ENCODE measurements around the gene CCAR1.
"Not testable (repeated sequence)": the region's sequence is repeated elsewhere in the genome, so short reads cannot be mapped to it uniquely, and the experiment has no call there.

The CCAR1 gene

GRCh38 chr10:68828083-68828601 is 107.1 kb downstream of the CCAR1 start:
- not testable (repeated sequence) for DNase-seq

DNA sequence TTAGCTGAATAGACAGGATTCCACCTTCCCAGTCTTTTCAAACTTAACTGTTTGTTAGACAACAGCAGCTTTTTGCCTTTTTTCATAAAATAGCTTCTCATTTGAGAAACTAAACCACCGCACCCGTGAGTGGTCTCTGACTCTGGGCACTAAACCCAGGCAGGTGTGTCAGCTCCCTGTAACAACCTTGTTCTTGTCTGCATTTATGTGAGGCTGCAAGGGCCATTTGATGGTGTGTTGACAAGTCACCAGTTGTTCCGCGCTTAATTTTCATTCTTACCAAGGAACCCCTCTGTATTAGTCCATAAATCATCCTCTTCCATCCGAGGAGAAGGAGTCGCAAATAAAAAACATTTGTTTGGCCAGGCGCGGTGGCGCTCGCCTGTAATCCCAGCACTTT is 107.8 kb downstream of the CCAR1 start:
- no peak for DNase-seq

GRCh38 chr10:68829521-68829920 is 108.5 kb downstream of the CCAR1 start:
- no peak for DNase-seq

DNA sequence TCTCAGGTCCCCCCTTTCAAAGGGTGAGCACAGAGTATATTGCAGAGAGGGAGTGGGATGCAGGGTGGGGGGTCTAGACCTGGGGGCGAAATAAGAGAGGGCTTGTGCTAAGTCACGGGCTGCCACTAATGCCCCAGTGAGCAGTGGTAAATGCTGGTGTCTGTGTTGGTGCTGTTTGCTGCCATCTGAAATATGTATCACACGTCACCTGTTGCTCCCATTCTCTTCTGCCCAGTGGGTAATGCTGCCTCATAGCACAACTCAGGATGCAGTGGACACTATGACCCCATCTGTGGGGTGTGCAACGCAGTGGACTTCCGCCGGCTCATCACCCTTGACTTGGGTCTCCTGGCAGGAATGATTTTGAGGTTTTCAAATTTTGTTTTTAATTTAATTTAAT is 108.9 kb downstream of the CCAR1 start:
- no peak for DNase-seq

DNA sequence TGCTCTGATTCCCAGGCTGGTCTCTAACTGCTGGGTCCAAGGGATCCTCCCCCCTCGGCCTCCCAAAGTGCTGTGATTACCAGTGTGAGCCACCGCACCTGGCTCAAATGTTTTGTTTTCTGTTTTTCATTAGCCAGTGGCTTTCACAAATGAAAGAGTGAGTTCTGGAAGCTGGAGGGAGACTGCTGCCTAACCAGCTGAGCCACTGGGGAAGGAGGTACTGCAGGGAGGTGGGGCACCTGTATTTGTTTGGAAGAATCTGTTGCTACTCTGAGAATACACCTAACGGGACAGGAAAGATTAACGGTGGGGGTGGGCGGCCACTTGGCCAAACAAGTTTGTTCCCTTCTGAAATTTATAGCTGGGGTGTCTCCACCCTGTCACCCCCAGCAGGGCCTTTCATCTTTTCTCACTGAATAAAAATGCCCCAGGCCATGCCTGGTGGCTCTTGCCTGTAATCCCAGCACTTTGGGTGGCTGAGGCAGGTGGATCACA is 111.0 kb downstream of the CCAR1 start:
- DNase-seq: no peak

GRCh38 chr10:68832601-68833000 is 111.6 kb downstream of the CCAR1 start:
- DNase-seq: no peak

DNA sequence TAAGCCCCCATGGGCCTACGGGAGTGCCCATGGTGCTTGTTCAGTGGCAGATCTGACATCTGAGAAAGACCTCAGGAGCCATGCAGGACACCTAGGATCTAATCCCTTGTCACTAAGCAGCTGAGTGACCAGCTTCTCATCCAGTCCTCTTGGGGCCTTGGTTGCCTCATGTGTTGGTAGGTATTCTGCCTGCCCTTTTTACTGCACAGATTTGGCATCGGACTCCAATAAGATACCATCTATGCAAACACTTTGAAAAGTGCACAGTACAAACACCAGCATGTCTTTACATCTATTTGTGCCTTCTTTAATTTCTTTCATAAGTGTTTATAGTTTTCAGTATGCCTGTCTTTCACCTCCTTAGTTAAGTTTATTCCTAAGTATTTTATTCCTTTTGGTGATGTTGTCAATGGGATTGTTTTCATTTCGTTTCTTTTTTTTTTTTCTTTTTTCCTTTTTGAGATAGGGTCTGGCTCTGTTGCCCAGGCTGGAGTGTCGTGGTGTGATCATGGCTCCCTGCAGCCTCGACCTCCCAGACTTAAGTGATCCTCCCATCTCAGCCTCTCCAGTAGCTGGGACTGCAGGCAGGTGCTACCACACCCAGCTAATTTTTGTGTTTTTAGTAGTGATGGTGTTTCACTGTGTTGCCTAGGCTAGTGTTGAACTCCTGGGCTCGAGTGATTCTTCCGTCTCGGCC is 116.7 kb downstream of the CCAR1 start:
- no peak for DNase-seq

DNA sequence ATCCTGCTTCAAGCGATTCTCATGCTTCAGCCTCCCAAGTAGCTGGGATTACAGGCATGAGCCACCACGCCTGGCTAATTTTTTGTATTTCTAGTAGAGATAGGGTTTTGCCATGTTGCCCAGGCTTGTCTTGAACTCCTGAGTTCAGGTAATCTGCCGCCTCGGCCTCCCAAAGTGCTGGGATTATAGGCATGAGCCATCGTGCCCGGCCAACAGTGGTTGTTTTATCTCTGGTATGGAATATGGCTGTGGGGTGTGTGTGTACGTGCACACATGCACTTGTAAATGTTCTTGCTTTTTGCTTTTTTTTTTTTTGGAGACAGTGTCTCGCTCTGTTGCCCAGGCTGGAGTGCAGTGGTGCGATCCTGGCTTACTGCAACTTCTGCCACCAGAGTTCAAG is 119.6 kb downstream of the CCAR1 start:
- not testable (repeated sequence) for DNase-seq

Data from fibroblast of upper back skin (primary cell).